Gastrocnemius medialis (tissue), 4 donors: ENCODE data around the gene PPIP5K1. TPM values are rescaled to one million over a fixed set of nuclear protein-coding genes. Genes with fewer than 3 reads are reported as not detected.

Source experiments
- ATAC-seq, 2 donors: fragments of 150-250 bp; one replicate each; pipeline ENCODE4 v1.9.1; 2016
- DNase-seq, 2 donors: peaks; one replicate each; pipeline ENCODE4 v3.0.0-alpha.2; 2019
- H3K27ac ChIP-seq, 4 donors: fragments of 200-600 bp; sonication (generic); 1 replicate in 1 of 4; 2 replicates in 3 of 4; pipeline ENCODE4 v1.5.1; 2016 to 2018; ENCODE audit warnings: mild to moderate bottlenecking in 2 of 4, moderate library complexity in 1 of 4
- H3K27me3 ChIP-seq, 3 donors: fragments of 200-600 bp; sonication (generic) in 2 of 3; 1 replicate in 1 of 3; 2 replicates in 2 of 3; pipeline versions ENCODE4 v1.5.1 to v1.6.0; 2016 to 2019; ENCODE audit warnings: mild to moderate bottlenecking in 1 of 3, moderate library complexity in 1 of 3
- H3K36me3 ChIP-seq, 2 donors: fragments of 200-600 bp; sonication (generic) in 1 of 2; one replicate each; pipeline ENCODE4 v1.5.1; 2017 to 2018
- H3K4me1 ChIP-seq, 2 donors: fragments of 200-600 bp; sonication (generic) in 1 of 2; one replicate each; pipeline ENCODE4 v1.5.1; 2016 to 2017; ENCODE audit warnings: mild to moderate bottlenecking in 2 of 2
- H3K4me3 ChIP-seq, 4 donors: fragments of 200-600 bp; sonication (generic) in 3 of 4; 1 replicate in 1 of 4; 2 replicates in 3 of 4; pipeline ENCODE4 v1.5.1; 2016 to 2019; ENCODE audit warnings: mild to moderate bottlenecking in 2 of 4
- H3K9me3 ChIP-seq, 3 donors: fragments of 200-600 bp; sonication (generic) in 2 of 3; 1 replicate in 1 of 3; 2 replicates in 2 of 3; pipeline ENCODE4 v1.5.1; 2016 to 2019
- POLR2A ChIP-seq, 2 donors: fragments of 450-650 bp; IDR thresholded peaks; one replicate each; pipeline ENCODE4 v1.6.1; 2017; ENCODE audit warnings: antibody characterized with exemption in 2 of 2, mild to moderate bottlenecking in 2 of 2, moderate library complexity in 2 of 2
- in situ Hi-C, 4 donors: fragments of 200-750 bp; cut with MboI; loops; one replicate each; pipeline versions ENCODE4 v1.15.0 to v1.8.0; 2017; ENCODE audit warnings: low sequenced_read_pairs in 4 of 4
- intact Hi-C: fragments of 100-400 bp; cut with DNase I; formaldehyde crosslinking; loops from one replicate; pipeline ENCODE4 v1.15.1; 2023; ENCODE audit warnings: low total_unique reads
- total RNA-seq, 4 donors: library from RNA; depleted of rRNA; stranded (reverse); fragments of >200 nt; gene quantifications; one replicate each; pipeline versions ENCODE4 v1.1.0 to v1.2.3, GENCODE V29; 2016
- TF ChIP-seq, protein P1 (sequence below), 5 experiments: fragments of 450-650 bp in 3 of 5; fragments of 200-600 bp in 2 of 5; sonication (generic) in 2 of 5; IDR thresholded peaks in 4 of 5; conservative IDR thresholded peaks in 1 of 5; 1 replicate in 4 of 5; 2 replicates in 1 of 5; pipeline ENCODE4 v1.5.1; 2016 to 2019; ENCODE audit warnings: antibody characterized with exemption in 5 of 5, mild to moderate bottlenecking in 3 of 5, moderate library complexity in 3 of 5

The PPIP5K1 gene
- total RNA-seq, 4 donors from 2014 or later = 14.4 to 41.2 (median 16.6) TPM

DNA sequence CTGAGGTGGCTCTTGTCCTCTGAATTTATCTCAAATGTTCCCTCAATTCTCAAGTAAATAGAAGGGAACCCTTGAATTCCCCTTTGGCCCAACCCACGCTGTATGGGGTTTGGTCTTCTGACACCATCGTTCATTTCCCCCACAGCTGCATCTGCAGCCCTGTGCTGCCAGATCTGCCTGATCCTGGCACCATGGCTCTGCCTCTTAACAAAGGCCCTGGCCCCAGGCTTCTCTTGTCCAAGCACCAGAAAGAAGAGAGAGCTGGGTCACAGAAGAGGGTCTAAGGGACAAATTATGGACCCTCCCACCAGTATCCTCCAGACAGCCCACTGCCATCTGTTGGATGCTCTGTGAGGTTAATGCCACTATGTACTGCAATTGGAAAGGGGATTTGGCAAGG lies 70.8 kb downstream of the PPIP5K1 start:
- Histone ChIP-seq H3K27me3 (peaks cover 0 to 4% (median 0%) of the 10 kb centered on the region in 3 donors), H3K4me1 (peaks cover 12 to 23% of the 10 kb centered on the region in 2 donors), H3K4me3 (no peak overlapping the region), H3K27ac (peak overlapping the region in 1 of 4 donors; percentile 28), H3K36me3 (peaks cover 0 to 14% of the 10 kb centered on the region in 2 donors), H3K9me3 (no peaks in the 10 kb centered on the region)
- in situ Hi-C loops (no loop called here), intact Hi-C loops (no loop called here)
- ATAC-seq = no peak
- TF ChIP-seq POLR2A (IDR thresholded peaks at IDR 0.05) = no peak
- TF ChIP-seq, protein P1, sequence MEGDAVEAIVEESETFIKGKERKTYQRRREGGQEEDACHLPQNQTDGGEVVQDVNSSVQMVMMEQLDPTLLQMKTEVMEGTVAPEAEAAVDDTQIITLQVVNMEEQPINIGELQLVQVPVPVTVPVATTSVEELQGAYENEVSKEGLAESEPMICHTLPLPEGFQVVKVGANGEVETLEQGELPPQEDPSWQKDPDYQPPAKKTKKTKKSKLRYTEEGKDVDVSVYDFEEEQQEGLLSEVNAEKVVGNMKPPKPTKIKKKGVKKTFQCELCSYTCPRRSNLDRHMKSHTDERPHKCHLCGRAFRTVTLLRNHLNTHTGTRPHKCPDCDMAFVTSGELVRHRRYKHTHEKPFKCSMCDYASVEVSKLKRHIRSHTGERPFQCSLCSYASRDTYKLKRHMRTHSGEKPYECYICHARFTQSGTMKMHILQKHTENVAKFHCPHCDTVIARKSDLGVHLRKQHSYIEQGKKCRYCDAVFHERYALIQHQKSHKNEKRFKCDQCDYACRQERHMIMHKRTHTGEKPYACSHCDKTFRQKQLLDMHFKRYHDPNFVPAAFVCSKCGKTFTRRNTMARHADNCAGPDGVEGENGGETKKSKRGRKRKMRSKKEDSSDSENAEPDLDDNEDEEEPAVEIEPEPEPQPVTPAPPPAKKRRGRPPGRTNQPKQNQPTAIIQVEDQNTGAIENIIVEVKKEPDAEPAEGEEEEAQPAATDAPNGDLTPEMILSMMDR (IDR thresholded peaks at IDR 0.05 in 4 of 5, conservative IDR thresholded peaks at IDR 0.05 in 1 of 5) = no peak
- DNase-seq = no peak

DNA sequence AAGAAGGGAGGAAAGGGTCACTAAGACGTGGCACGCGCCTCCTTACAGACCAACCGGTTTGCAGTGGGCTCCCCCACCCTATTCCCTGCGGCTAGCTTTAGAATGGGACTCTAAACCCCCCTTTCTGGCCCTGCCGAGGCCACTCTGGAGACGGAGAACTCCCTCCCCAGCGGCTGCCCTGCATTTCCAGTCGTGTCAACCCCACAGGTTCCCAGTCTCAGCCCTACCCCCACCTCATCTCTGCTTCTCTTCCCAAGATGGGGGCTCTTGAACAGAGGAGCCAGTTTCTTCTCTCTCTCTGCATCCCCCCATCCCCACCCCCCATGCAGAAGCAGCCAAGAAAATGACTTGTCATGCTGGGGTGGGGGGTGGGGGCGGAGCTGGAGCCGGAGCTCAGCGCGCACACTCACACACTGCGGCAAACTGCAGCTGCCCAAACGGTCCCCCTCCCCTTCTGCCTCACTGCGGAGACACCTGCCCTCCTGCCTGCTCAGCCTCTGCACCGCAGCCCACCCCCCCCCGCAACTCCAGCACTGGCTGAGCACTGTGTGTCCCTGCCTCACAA lies 71.7 kb downstream of the PPIP5K1 start:
- intact Hi-C loops (no loop called here), in situ Hi-C loops (no loop called here)
- ATAC-seq = peak; percentile 34 to 50
- no peaks in the 10 kb centered on the region for H3K9me3 ChIP-seq
- DNase-seq = no peak
- H3K27ac ChIP-seq = peak overlapping the region; percentile 26 to 61 (median 42)
- peak overlapping the region; percentile 43 to 57 (median 50) for H3K4me3 ChIP-seq
- peaks cover 16 to 27% of the 10 kb centered on the region in 2 donors for H3K4me1 ChIP-seq
- peaks cover 0 to 14% of the 10 kb centered on the region in 2 donors for H3K36me3 ChIP-seq
- peaks cover 0 to 4% (median 0%) of the 10 kb centered on the region in 3 donors for H3K27me3 ChIP-seq
- TF ChIP-seq, protein P1 (IDR thresholded peaks at IDR 0.05 in 4 of 5, conservative IDR thresholded peaks at IDR 0.05 in 1 of 5) = no peak
- no peak for TF ChIP-seq POLR2A (IDR thresholded peaks at IDR 0.05)

DNA sequence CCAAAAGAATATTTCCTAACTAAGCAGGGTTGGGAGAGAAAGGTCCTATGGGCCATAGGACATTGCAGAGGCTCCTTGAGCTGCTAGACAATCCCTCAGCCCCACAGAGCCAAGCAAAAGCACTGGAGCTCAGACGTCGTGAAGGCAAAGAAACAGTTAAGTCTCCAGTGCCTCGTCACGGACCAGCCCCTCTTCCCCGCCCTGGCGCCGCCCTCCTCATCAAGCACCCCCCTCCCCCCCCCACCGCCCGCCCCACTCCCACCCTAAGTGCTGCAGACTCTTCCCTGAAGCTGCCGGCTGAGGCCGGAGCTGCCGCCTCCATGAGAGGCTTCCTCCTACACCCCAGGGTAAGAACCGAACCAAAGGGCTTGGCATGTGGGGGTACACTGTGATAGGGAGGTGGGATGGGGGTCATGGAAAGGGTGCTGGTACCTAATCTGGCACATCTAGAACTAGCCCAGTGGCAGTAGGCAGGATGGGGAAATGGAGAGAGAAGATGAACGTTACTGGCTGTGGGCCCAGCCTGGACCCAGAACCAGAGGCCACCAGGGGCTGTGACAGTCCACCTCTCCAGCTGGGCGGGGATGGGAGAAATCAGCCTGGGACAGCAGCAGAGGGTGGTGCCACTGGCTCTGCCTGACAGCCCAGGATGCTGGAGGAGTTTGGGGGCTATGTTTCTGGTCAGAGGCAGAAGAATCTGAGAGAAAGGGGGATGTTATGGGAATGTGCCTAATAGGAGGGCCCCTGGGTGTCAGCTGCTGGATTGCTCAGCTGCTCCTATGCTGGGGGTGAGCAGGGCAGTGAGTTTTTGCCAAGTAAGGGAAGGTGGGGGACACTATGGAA lies 72.4 kb downstream of the PPIP5K1 start, which contains the start of gene MAP1A:
Gene MAP1A (plus strand): TSS at position 255 of the 843 bp plus-strand sequence. CDS start 3,866 bp downstream, outside the sequence.
- in situ Hi-C loops (no loop called here), intact Hi-C loops (no loop called here)
- H3K27ac ChIP-seq = peak within 1 kb of the TSS; percentile 26 to 61 (median 55)
- no peak for TF ChIP-seq POLR2A (IDR thresholded peaks at IDR 0.05)
- TF ChIP-seq, protein P1 (IDR thresholded peaks at IDR 0.05 in 4 of 5, conservative IDR thresholded peaks at IDR 0.05 in 1 of 5) = no peak
- H3K36me3 ChIP-seq = peaks cover 0 to 13% of the 10 kb centered on the region in 2 donors
- H3K27me3 ChIP-seq = peaks cover 0 to 4% (median 0%) of the 10 kb centered on the region in 3 donors
- no peak for ATAC-seq
- peak within 1 kb of the TSS; percentile 43 to 57 (median 50) for H3K4me3 ChIP-seq
- no peak for DNase-seq
- peaks cover 17 to 27% of the 10 kb centered on the region in 2 donors for H3K4me1 ChIP-seq
- no peaks in the 10 kb centered on the region for H3K9me3 ChIP-seq

DNA sequence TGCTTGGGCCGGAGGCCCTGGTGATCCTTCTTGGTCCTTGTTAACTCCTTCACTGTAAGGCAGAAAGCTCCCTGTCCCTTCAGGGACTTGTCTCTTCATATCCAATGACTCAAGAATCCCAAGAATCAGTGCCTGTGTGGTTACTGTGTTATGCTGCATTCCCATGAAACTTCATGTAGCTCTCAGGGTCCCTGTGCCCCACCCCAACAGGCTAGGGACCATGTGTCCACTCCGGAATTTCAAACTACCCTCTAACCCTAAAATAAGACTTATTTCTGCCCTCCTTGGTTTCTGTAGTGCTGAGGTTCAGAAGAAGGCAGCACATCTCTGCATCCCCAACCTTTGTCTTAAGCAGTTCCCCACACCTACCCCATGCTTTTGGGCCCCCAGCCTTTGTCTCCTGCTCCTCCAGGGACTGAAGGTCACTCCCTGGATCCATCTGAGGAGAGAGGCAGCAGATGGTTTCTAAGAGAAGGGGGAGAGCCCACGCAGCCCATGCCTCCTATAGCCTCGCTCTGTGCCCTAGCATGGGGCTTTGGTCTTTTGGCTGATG lies 73.1 kb downstream of the PPIP5K1 start:
- in situ Hi-C loops (no loop called here), intact Hi-C loops (no loop called here)
- TF ChIP-seq, protein P1 (IDR thresholded peaks at IDR 0.05 in 4 of 5, conservative IDR thresholded peaks at IDR 0.05 in 1 of 5) = no peak
- TF ChIP-seq POLR2A (IDR thresholded peaks at IDR 0.05) = no peak
- Histone ChIP-seq H3K4me3 (peak overlapping the region; percentile 4 to 47 (median 26)), H3K36me3 (peaks cover 0 to 6% of the 10 kb centered on the region in 2 donors), H3K4me1 (peaks cover 17 to 27% of the 10 kb centered on the region in 2 donors), H3K27me3 (peaks cover 0 to 4% (median 0%) of the 10 kb centered on the region in 3 donors), H3K27ac (peak overlapping the region; percentile 26 to 61 (median 55)), H3K9me3 (no peaks in the 10 kb centered on the region)
- ATAC-seq = no peak
- DNase-seq = no peak
